GM12878 (cell line): ENCODE measurements around the gene PPP1R15A. TPM values are rescaled to one million over a fixed set of nuclear protein-coding genes. Genes with fewer than 3 reads are reported as not detected.

Source experiments
- ATAC-seq: fragments of 200-7000 bp; cut with Tn5 transposase; 3 replicates; pipeline ENCODE4 v1.9.1; 2020; ENCODE audit warnings: mild to moderate bottlenecking, moderate library complexity
- BruUV-seq: library from RNA; stranded (reverse); fragments of 400-500 nt; replicated peaks from 2 replicates; lab custom pipeline; 2021; lab: Mats Ljungman, UMichigan
- CTCF ChIA-PET: fragments of 300-600 bp; sonication (Branson Sonifier 250); formaldehyde crosslinking; extraction: SDS; loops from one replicate; lab custom pipeline; 2021; ENCODE audit warnings: inconsistent platforms; lab: Yijun Ruan, JAX
- POLR2A ChIA-PET: fragments of 350-600 bp; formaldehyde crosslinking; extraction: SDS; loops from one replicate; lab custom pipeline; 2021; ENCODE audit warnings: inconsistent platforms; lab: Charles Lee
- RAD21 ChIA-PET: fragments of 300-600 bp; sonication (Branson Sonifier 250); formaldehyde crosslinking; loops from one replicate; lab custom pipeline; 2023; ENCODE audit warnings: antibody characterized with exemption; ENCODE audit not compliant: unreplicated experiment; lab: Charles Lee
- SMC1A ChIA-PET: fragments of 300-600 bp; sonication (Branson Sonifier 250); formaldehyde crosslinking; loops from one replicate; lab custom pipeline; 2023; ENCODE audit not compliant: unreplicated experiment, uncharacterized antibody; lab: Charles Lee
- DNase-seq: peaks from one replicate; pipeline ENCODE4 v3.0.0-alpha.2; 2011; ENCODE audit warnings: low read depth, low spot score
- FAIRE-seq: peaks from 3 replicates; lab custom pipeline; 2011; peaks lifted over from hg19 to GRCh38; lab: Jason Lieb, UNC
- H2AFZ ChIP-seq: 2 replicates; pipeline ENCODE4 v1.6.0; 2011; ENCODE audit warnings: low read depth, low read length, control low read depth; ENCODE audit not compliant: control insufficient read depth
- H3K27ac ChIP-seq: 2 replicates; pipeline ENCODE4 v1.5.1; 2011; ENCODE audit warnings: control low read depth; ENCODE audit not compliant: control insufficient read depth, insufficient read depth
- H3K27me3 ChIP-seq, 2 experiments: replicated peaks in 1 of 2; 2 replicates each; pipeline versions ENCODE4 v1.6.0 to v1.6.1; 2011; ENCODE audit warnings: low read length in 1 of 2; ENCODE audit not compliant: control insufficient read depth in 2 of 2, insufficient read depth in 2 of 2
- H3K36me3 ChIP-seq, 2 experiments: 2 replicates each; pipeline ENCODE4 v1.5.1; 2011; ENCODE audit warnings: low read length in 1 of 2; ENCODE audit not compliant: control insufficient read depth in 2 of 2, insufficient read depth in 2 of 2
- H3K4me1 ChIP-seq: 2 replicates; pipeline ENCODE4 v1.6.1; 2011; ENCODE audit warnings: mild to moderate bottlenecking, low read length, moderate library complexity, mixed read lengths; ENCODE audit not compliant: control insufficient read depth, insufficient read depth
- H3K4me2 ChIP-seq: 2 replicates; pipeline ENCODE4 v1.6.0; 2011; ENCODE audit warnings: control low read depth; ENCODE audit not compliant: control insufficient read depth, insufficient read depth
- H3K4me3 ChIP-seq: fragments of 200-600 bp; sonication (generic); 2 replicates; pipeline ENCODE4 v1.5.1; 2016
- H3K79me2 ChIP-seq: 2 replicates; pipeline ENCODE4 v1.6.0; 2011; ENCODE audit warnings: low read length; ENCODE audit not compliant: control insufficient read depth, insufficient read depth
- H3K9ac ChIP-seq: 2 replicates; pipeline ENCODE4 v1.8.0; 2011; ENCODE audit warnings: low read length, control low read depth, mixed read lengths; ENCODE audit not compliant: control insufficient read depth, insufficient read depth
- H3K9me3 ChIP-seq: replicated peaks from 3 replicates; pipeline ENCODE4 v1.5.1; 2011; ENCODE audit warnings: mild to moderate bottlenecking, low read length; ENCODE audit not compliant: control insufficient read depth, insufficient read depth
- H4K20me1 ChIP-seq: 2 replicates; pipeline ENCODE4 v1.6.0; 2011; ENCODE audit not compliant: control insufficient read depth, insufficient read depth
- EGR1 ChIP-seq, 2 experiments: IDR thresholded peaks; 1 replicate in 1 of 2; 2 replicates in 1 of 2; pipeline ENCODE4 v1.6.1; 2011 to 2012; ENCODE audit warnings: low read depth in 2 of 2, low read length in 2 of 2, borderline replicate concordance in 1 of 2, mild to moderate bottlenecking in 1 of 2, moderate library complexity in 1 of 2
- ETV6 ChIP-seq, 2 experiments: fragments of 450-650 bp in 1 of 2; IDR thresholded peaks in 1 of 2; conservative IDR thresholded peaks in 1 of 2; 2 replicates each; pipeline ENCODE4 v1.6.1; 2014; ENCODE audit warnings: antibody characterized with exemption in 1 of 2, borderline replicate concordance in 1 of 2, low read depth in 1 of 2, mild to moderate bottlenecking in 1 of 2, moderate library complexity in 1 of 2
- EZH2 ChIP-seq: IDR thresholded peaks from 2 replicates; pipeline ENCODE4 v1.6.1; 2012; ENCODE audit warnings: low read depth, mild to moderate bottlenecking, control low read depth, inconsistent platforms, low read length, borderline replicate concordance; ENCODE audit not compliant: control insufficient read depth
- IKZF2 ChIP-seq, 2 experiments: fragments of 450-650 bp; IDR thresholded peaks; 2 replicates each; pipeline ENCODE4 v1.6.1; 2017; ENCODE audit warnings: mild to moderate bottlenecking in 2 of 2, moderate library complexity in 2 of 2
- JUNB ChIP-seq: IDR thresholded peaks from 2 replicates; pipeline ENCODE4 v1.6.1; 2016; ENCODE audit warnings: antibody characterized with exemption, mild to moderate bottlenecking
- MEF2B ChIP-seq: fragments of 450-650 bp; IDR thresholded peaks from 2 replicates; pipeline ENCODE4 v1.6.1; 2018; ENCODE audit warnings: mild to moderate bottlenecking, moderate library complexity; ENCODE audit not compliant: partially characterized antibody, poor library complexity, severe bottlenecking
- NBN ChIP-seq: fragments of 450-650 bp; IDR thresholded peaks from 2 replicates; pipeline ENCODE4 v1.6.1; 2016
- TAF1 ChIP-seq: IDR thresholded peaks from 2 replicates; pipeline ENCODE4 v1.6.1; 2011; ENCODE audit warnings: mild to moderate bottlenecking, low read depth, low read length, borderline replicate concordance
- ZNF592 ChIP-seq: fragments of 450-650 bp; IDR thresholded peaks from 2 replicates; pipeline ENCODE4 v1.6.1; 2017; ENCODE audit warnings: mild to moderate bottlenecking, moderate library complexity
- WGBS: methylation state at CpG from one replicate; pipeline ENCODE4 v1.1.6; 2016; ENCODE audit warnings: low lambda C conversion rate; ENCODE audit not compliant: insufficient replicate concordance, insufficient coverage; ENCODE audit errors: missing lambda C conversion rate; 5-methylcytosine and 5-hydroxymethylcytosine counted together
- in situ Hi-C: fragments of 300-500 bp; cut with MboI; formaldehyde crosslinking; loops from 9 replicates; pipeline ENCODE4 v1.14.3; 2018; ENCODE audit warnings: mixed read lengths
- intact Hi-C: fragments of 100-400 bp; cut with micrococcal nuclease; formaldehyde crosslinking; loops from one replicate; pipeline ENCODE4 v1.14.2; 2022; ENCODE audit not compliant: unreplicated experiment
- polyA plus RNA-seq, 11 experiments: library from polyadenylated mRNA; depleted of rRNA in 4 of 11; unstranded in 6 of 11; stranded (reverse) in 5 of 11; fragments of >200 nt; fragmentation: Nextera tagmentation in 4 of 11; fragmentation: Illumina TruSeq in 1 of 11; extraction: Ambion mirVana in 4 of 11; extraction: Trizol in 1 of 11; gene quantifications; 1 replicate in 1 of 11; 2 replicates in 10 of 11; pipeline versions ENCODE4 v1.2.1 to v1.2.3, GENCODE V29; 2011 to 2016; ENCODE audit warnings: inconsistent platforms in 2 of 11, missing spikeins in 2 of 11, low read depth in 1 of 11
- total RNA-seq, 4 experiments: library from RNA; depleted of rRNA in 3 of 4; stranded (reverse); fragments of >200 nt in 3 of 4; fragmentation: Illumina TruSeq in 1 of 4; extraction: Trizol in 1 of 4; gene quantifications; 2 replicates each; pipeline versions ENCODE4 v1.2.1 to v1.2.3, GENCODE V29; 2013 to 2021

The PPP1R15A gene
- total and polyA plus RNA-seq, 10 of the 15 experiments (the other 5 are each of a cell fraction or from before 2014, with no cell fraction given) = 0.68 to 50.8 (median 27.7) TPM

DNA sequence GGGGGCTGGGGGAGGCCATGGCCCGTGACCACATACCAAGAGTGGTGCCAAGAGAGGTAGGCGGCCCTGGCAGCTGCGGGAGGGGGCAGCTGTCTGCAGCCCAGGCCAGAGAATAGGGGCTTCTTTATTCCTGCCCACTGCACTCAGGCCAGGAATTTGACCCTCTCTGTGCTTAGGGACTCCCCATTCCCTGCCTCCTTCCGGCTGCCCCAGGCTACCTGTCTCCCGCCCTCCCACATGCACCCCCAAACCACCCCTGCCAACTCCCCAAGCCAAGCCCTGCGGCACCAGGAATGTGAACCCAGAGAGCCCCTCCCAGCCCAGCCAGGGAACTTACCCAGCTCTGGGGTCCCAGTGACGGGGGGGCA, 4.5 kb upstream of the PPP1R15A start:
- H3K79me2 ChIP-seq = peaks cover 6% of the 10 kb centered on the region
- POLR2A ChIA-PET = no interaction called here
- no peak overlapping the region for H3K4me3 ChIP-seq
- no peaks in the 10 kb centered on the region for H4K20me1 ChIP-seq
- H3K4me2 ChIP-seq = no peak overlapping the region; the same call in 1 of the 2 replicates
- 88% methylated on average over 5 of the region's 7 CpGs for WGBS
- no peaks in the 10 kb centered on the region for H3K27me3 ChIP-seq
- H3K27ac ChIP-seq = no peak overlapping the region
- DNase-seq (no peak), FAIRE-seq (no peak), ATAC-seq (no peak)
- SMC1A ChIA-PET = no interaction called here
- H3K9ac ChIP-seq = no peak overlapping the region
- no TSS peak for BruUV-seq
- CTCF ChIA-PET = interaction anchor here (0.9 kb wide), 1 partner anchor 26 kb away, joined by 3 read pairs; no protein-coding TSS in a partner anchor
- RAD21 ChIA-PET = no interaction called here
- H2AFZ ChIP-seq = no peak overlapping the region
- TF ChIP-seq MEF2B (no peak), TAF1 (no peak), JUNB (no peak)
- intact Hi-C loops (no loop called here), in situ Hi-C loops (no loop called here)
- H3K9me3 ChIP-seq = no peaks in the 10 kb centered on the region
- H3K36me3 ChIP-seq = no peaks in the 10 kb centered on the region
- H3K4me1 ChIP-seq = peaks cover 33% of the 10 kb centered on the region

- H3K4me2 ChIP-seq = peak within 1 kb of the TSS; percentile 17; the same call in 1 of the 2 replicates
- TF ChIP-seq IKZF2 (IDR thresholded peaks at IDR 0.05) = peak; percentile 53 to 58; a peak in 3 of 4 replicates
- TF ChIP-seq NBN = peak; percentile 47; the same call in 1 of the 2 replicates
- no peak for TF ChIP-seq EZH2
- TF ChIP-seq ZNF592 = no peak
- peak in 1 of 2 experiments; percentile 1; a peak in 1 of 4 replicates for TF ChIP-seq ETV6 (conservative IDR thresholded peaks at IDR 0.05 in 1 of 2, IDR thresholded peaks at IDR 0.05 in 1 of 2; ENCODE audit: borderline replicate concordance in 1 of 2, low read depth in 1 of 2)
- peak in 1 of 2 experiments; percentile 43; a peak in 1 of 3 replicates for TF ChIP-seq EGR1 (IDR thresholded peaks at IDR 0.05; ENCODE audit: borderline replicate concordance in 1 of 2, low read depth in 2 of 2, low read length in 2 of 2)
Measured at GRCh38 chr19:48868114-48868886, 3.9 kb upstream of the PPP1R15A start, which contains the start of gene PLEKHA4. TSS of gene PLEKHA4 (minus strand) at chr19:48868617. CDS start at chr19:48867620, 997 bp downstream.

More at GRCh38 chr19:48868114-48868886, 3.9 kb upstream of the PPP1R15A start, which contains the start of gene PLEKHA4:
- no peak within 1 kb of the TSS; the same call in 1 of the 2 replicates for H3K27ac ChIP-seq
- H4K20me1 ChIP-seq = no peaks in the 10 kb centered on the region
- WGBS = 16% methylated on average over 11 of the region's 11 CpGs
- ChIA-PET CTCF (interaction anchor here (0.9 to 1.2 kb wide), 2 partner anchors 26 to 27 kb away, joined by 3 read pairs; no protein-coding TSS in a partner anchor), RAD21 (no interaction called here), SMC1A (no interaction called here), POLR2A (interaction anchor here (0.6 to 1.3 kb wide), 2 partner anchors 28 to 102 kb away, joined by 4 to 6 read pairs; no protein-coding TSS in a partner anchor)
- no peak for DNase-seq
- in situ Hi-C loops (no loop called here), intact Hi-C loops (no loop called here)
- no peaks in the 10 kb centered on the region for H3K9me3 ChIP-seq
- no peaks in the 10 kb centered on the region for H3K36me3 ChIP-seq
- peak; percentile 56 for FAIRE-seq
- H3K4me1 ChIP-seq = peaks cover 33% of the 10 kb centered on the region
- H3K27me3 ChIP-seq = no peaks in the 10 kb centered on the region
- H3K4me3 ChIP-seq = no peak within 1 kb of the TSS
- ATAC-seq = no peak
- H3K9ac ChIP-seq = no peak within 1 kb of the TSS
- no TSS peak for BruUV-seq
- H3K79me2 ChIP-seq = peaks cover 11% of the 10 kb centered on the region
- H2AFZ ChIP-seq = peak within 1 kb of the TSS; percentile 66
